Subcutaneous adipose tissue (tissue), 4 donors: Measurements from ENCODE around the gene ZFP64. TPM values are rescaled to one million over a fixed set of nuclear protein-coding genes. Genes with fewer than 3 reads are reported as not detected.

ENCODE experiments used
- total RNA-seq, 4 donors: library from RNA; depleted of rRNA; stranded (reverse); fragments of >200 nt; gene quantifications; one replicate each; pipeline ENCODE4 v1.1.0, GENCODE V29; 2016
- TF ChIP-seq, protein P1 (sequence below): fragments of 450-650 bp; IDR thresholded peaks from one replicate; pipeline ENCODE4 v1.5.1; 2016; ENCODE audit warnings: low read depth, mild to moderate bottlenecking, control low read depth, antibody characterized with exemption, moderate library complexity

The ZFP64 gene
- total RNA-seq, 4 donors from 2014 or later = 8.7 to 9.3 (median 9.0) TPM

DNA sequence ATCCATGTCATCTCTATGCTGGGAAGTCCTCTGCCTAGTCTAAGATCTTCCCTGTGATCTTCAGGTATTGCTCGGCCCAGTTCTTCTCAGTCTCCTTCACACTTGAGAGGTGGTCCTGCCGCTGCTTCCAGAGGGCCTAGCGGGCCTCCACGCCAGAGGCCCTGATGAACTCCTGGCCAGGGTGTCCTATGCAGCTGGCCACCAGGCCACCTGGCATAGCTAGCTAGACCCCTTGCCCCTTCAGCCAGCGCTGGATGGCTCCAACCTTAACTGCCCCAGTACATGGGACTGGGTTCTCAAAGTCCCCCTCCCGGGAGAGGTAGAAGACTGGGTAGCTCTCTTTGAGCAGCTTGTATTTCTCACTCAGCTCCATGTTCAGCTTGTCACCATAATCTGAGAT, 81.1 kb downstream of the ZFP64 start:
- TF ChIP-seq, protein P1, sequence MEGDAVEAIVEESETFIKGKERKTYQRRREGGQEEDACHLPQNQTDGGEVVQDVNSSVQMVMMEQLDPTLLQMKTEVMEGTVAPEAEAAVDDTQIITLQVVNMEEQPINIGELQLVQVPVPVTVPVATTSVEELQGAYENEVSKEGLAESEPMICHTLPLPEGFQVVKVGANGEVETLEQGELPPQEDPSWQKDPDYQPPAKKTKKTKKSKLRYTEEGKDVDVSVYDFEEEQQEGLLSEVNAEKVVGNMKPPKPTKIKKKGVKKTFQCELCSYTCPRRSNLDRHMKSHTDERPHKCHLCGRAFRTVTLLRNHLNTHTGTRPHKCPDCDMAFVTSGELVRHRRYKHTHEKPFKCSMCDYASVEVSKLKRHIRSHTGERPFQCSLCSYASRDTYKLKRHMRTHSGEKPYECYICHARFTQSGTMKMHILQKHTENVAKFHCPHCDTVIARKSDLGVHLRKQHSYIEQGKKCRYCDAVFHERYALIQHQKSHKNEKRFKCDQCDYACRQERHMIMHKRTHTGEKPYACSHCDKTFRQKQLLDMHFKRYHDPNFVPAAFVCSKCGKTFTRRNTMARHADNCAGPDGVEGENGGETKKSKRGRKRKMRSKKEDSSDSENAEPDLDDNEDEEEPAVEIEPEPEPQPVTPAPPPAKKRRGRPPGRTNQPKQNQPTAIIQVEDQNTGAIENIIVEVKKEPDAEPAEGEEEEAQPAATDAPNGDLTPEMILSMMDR = no peak

DNA sequence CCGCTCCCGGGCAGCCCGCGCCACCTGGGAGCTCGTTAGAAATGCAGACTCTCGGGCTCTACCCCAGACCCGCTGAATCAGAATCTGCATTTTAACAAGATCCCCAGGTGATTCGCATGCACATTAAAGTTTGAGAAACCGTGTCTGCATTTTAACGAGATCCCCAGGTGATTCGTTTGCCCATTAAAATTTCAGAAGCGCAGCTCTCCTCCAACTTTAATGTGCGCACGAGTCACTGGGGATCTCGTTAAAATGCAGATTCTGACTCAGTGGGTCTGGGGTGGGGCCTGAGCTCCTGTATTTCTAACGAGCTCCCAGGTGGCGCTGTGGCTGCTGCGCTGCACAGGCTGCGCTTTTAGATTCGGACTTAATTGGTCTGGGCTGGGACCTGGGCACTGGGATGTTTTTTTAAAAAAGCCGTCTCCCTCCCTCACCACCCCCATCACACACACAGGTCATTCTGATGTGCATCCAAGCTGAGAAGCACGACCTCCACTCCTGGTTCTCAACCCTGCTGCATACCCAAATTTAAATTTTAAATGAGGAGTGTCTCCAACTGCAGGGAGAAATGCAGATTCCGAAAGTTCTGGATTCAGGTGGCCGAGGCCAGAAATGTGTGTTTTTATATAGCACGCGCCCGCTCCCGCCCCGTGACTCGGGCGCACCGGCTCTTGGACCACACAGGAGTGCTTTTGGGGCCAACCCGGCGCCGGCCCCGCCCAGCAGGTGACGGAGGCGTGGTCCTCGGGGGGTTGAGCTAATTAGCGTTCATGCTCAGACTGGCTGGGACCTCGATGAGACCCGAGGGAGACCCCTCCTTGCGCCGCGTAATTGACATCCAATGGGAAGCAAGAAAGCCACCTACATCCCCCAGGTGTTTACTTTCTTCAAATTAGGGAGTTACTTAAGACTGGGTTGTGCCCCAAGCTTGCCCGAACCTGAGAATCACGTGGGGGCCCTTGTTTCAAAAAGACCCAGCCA, 85.8 kb downstream of the ZFP64 start:
- TF ChIP-seq, protein P1 = no peak

DNA sequence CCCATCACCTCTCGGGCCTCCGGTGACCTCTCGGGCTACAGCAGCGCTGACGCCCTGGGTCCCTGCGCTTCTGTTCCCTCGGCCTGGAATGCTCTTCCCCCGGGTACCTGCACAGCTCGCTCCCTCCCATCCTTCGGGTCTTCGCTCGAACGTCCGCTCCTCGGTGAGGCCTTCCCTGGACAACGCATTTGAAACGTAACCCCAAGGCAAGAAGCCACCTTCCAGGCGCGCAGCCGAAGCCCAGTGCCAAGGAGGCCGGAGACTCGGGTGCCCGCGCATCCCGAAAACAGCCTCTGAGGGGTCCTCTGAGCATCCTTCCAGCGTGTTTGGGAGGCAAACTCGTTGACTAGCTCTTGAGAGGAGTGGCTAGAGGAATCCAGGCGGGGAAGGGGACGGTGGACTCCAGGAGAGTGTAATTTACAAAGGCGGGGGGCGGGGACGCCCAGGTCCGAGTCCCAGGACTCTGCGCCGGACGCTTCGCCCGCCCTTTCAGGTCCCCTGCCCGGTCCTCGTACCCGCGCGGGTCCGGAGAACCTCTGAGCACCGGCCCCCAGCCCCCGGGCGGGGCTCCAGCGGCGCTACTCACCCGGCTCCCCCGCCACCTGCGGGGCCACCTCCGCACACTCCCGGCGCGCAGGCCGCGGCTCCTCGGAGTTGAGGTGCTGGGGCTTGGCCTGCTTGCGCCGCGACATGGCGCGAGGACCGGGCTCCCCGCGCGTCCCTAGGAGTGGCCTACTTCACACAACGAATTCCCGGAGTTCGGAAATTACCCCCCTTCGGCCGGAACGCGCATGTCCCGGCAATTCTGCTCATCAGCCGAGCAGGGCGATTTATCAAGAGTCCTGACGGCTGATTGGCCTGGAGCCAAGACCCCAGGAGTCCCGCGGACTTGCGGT, 86.8 kb downstream of the ZFP64 start:
- TF ChIP-seq, protein P1 = no peak

DNA sequence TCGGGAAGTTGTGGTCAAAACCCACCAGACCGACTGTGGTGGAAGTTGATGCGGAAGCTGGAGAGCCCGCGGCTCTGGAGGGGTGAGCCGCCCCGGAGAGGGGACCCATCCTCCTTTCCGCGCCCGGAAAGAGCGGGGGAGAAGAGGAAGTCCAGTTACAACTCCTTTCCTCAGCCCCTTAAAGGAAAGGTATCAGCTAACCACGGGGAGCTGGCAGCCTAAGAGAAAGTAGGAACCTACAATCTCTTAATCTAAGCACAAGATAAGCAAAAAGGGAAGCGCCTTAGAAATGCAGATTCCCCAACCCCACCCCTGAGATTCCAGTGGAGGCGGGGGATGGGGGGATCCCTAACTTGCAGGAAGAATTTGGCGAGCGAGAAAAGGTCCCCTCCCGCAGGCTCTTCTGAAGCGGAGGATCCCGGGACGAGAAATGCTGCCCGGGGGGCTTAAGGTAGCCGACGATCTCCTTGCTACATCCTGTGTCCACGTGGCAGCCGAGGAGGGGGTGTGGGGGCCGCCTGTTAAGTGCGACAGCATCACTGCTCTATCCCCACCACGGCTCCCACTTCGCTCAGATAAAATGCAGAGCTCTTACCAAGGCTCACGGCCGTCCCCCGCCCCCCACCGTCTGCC, 87.5 kb downstream of the ZFP64 start:
- TF ChIP-seq, protein P1 = no peak

DNA sequence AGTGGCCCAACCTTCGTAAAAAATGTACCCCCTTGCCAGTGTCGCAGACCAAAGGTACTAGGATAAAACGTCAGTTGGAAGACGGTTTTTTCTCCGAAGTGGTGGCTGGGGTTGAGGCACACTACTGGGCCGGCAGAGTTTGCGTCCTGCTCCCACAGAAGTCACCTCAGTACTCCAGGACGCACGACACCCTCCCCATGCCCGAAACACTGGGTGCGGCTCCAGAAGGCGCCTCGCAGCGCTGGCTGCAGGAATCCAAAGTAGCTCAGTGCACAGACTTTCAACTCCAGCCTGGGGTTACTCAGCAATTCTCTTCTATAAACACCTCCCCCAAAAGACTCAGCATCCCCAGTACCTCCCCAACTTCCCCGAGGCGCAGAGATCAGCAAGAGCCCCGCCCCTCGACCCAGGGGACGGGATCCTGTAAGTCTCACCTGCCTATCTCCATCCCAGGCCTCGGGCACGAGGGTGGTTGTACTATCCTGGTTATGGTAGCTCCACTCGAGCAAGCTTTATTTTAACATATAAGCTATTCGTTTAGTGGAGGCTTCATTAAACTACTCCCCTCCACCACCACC, 88.2 kb downstream of the ZFP64 start:
- TF ChIP-seq, protein P1 = no peak

DNA sequence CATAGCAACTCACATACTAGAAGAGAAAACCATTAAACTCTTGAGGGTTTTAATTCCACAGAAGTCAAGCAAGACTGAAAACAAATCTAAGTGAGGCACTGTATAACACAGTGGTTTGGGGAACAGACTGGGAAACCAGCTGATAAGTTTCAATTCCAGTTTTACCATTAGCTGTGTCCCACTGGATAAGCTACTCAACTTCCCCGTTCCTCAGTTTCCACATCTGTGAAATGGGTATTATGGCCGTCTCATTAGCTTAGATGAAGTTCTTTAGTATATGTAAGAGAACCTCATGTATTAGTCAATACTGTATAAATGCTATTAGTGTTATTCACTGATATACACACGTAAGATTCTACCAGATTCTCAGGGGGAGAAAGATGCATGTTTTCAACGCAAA, 89.0 kb downstream of the ZFP64 start:
- TF ChIP-seq, protein P1 = no peak
